Measurements from ENCODE around the gene SHB. TPM values are rescaled to one million over a fixed set of nuclear protein-coding genes. Genes with fewer than 3 reads are reported as not detected.
"Not testable (repeated sequence)": the region's sequence is repeated elsewhere in the genome, so short reads cannot be mapped to it uniquely, and the experiment has no call there.

The SHB gene
- total RNA-seq, 1 donor from 2014 or later, result 34.0 TPM

- peak; percentile 27 for ATAC-seq
These were observed 102.5 kb downstream of the SHB start for GRCh38 chr9:37966412-37967013.

GRCh38 chr9:37965676-37966345, 103.2 kb downstream of the SHB start:
- ATAC-seq, result not testable (repeated sequence)

GRCh38 chr9:37965116-37965515, 103.9 kb downstream of the SHB start:
- no peak for ATAC-seq

- ATAC-seq, result no peak
These were observed 104.3 kb downstream of the SHB start for GRCh38 chr9:37964740-37965081.

- ATAC-seq, result peak; percentile 72
These were observed 104.9 kb downstream of the SHB start for GRCh38 chr9:37963936-37964739.

GRCh38 chr9:37961351-37961750, 107.7 kb downstream of the SHB start:
- no peak for ATAC-seq

- no peak for ATAC-seq
These were observed 108.4 kb downstream of the SHB start for GRCh38 chr9:37960631-37961030.

GRCh38 chr9:37959976-37960375, 109.1 kb downstream of the SHB start:
- no peak for ATAC-seq

- ATAC-seq, result no peak
These were observed 110.9 kb downstream of the SHB start for GRCh38 chr9:37958154-37958553.

GRCh38 chr9:37957664-37957953, 111.4 kb downstream of the SHB start:
- no peak for ATAC-seq

GRCh38 chr9:37956904-37957663, 111.9 kb downstream of the SHB start:
- ATAC-seq, result peak; percentile 63

- no peak for ATAC-seq
These were observed 112.6 kb downstream of the SHB start for GRCh38 chr9:37956423-37956820.

GRCh38 chr9:37955781-37956422, 113.1 kb downstream of the SHB start:
- ATAC-seq, result no peak

- ATAC-seq, result no peak
These were observed 114.4 kb downstream of the SHB start for GRCh38 chr9:37954581-37954981.

GRCh38 chr9:37953775-37954437, 115.1 kb downstream of the SHB start:
- peak; percentile 86 for ATAC-seq

GRCh38 chr9:37953206-37953774, 115.7 kb downstream of the SHB start:
- peak; percentile 21 for ATAC-seq

GRCh38 chr9:37952731-37953130, 116.3 kb downstream of the SHB start:
- no peak for ATAC-seq

GRCh38 chr9:37951671-37952449, 117.2 kb downstream of the SHB start:
- ATAC-seq, result no peak

- ATAC-seq, result no peak
These were observed 118.5 kb downstream of the SHB start for GRCh38 chr9:37950561-37950960.

- no peak for ATAC-seq
These were observed 119.5 kb downstream of the SHB start for GRCh38 chr9:37949576-37949975.

GRCh38 chr9:37948417-37948980, 120.5 kb downstream of the SHB start:
- no peak for ATAC-seq
